NCI-H748 (cell line): ENCODE results near the gene IGF2R.
A peak's percentile ranks its signal among the peaks of the same experiment; 100 is the strongest.
"Not testable (repeated sequence)": the region's sequence is repeated elsewhere in the genome, so short reads cannot be mapped to it uniquely, and the experiment has no call there.

ENCODE experiments used
- DNase-seq: peaks from one replicate; lab custom pipeline; 2025; ENCODE audit not compliant: unreplicated experiment; lab: John Stamatoyannopoulos, UW

The IGF2R gene

GRCh38 chr6:159951772-159952171 is 17.1 kb upstream of the IGF2R start:
- DNase-seq, result no peak

GRCh38 chr6:159952289-159953005 is 16.4 kb upstream of the IGF2R start:
- no peak for DNase-seq

- no peak for DNase-seq
Observed at GRCh38 chr6:159953091-159953601, 15.7 kb upstream of the IGF2R start.

- no peak for DNase-seq
Observed at GRCh38 chr6:159955945-159956361, 12.9 kb upstream of the IGF2R start.

GRCh38 chr6:159957071-159957673 is 11.7 kb upstream of the IGF2R start:
- no peak for DNase-seq

GRCh38 chr6:159959165-159959975 is 9.5 kb upstream of the IGF2R start:
- DNase-seq, result no peak

GRCh38 chr6:159959976-159960384 is 8.9 kb upstream of the IGF2R start:
- DNase-seq, result no peak

- DNase-seq, result no peak
Observed at GRCh38 chr6:159960485-159960884, 8.4 kb upstream of the IGF2R start.

GRCh38 chr6:159961528-159961927 is 7.4 kb upstream of the IGF2R start:
- no peak for DNase-seq

GRCh38 chr6:159963111-159963510 is 5.8 kb upstream of the IGF2R start:
- no peak for DNase-seq

- DNase-seq, result no peak
Observed at GRCh38 chr6:159964046-159964445, 4.8 kb upstream of the IGF2R start.

GRCh38 chr6:159966339-159966738 is 2.5 kb upstream of the IGF2R start:
- no peak for DNase-seq

- no peak for DNase-seq
Observed at GRCh38 chr6:159966981-159967380, 1.9 kb upstream of the IGF2R start.

- not testable (repeated sequence) for DNase-seq
Observed at GRCh38 chr6:159967621-159968020, 1.3 kb upstream of the IGF2R start.

- peak; percentile 50 for DNase-seq
Observed at GRCh38 chr6:159969204-159969912, 476 bp downstream of the IGF2R start.

- DNase-seq, result peak; percentile 60
Observed at GRCh38 chr6:159969921-159970320, 1.0 kb downstream of the IGF2R start.

- no peak for DNase-seq
Observed at GRCh38 chr6:159970659-159971063, 1.8 kb downstream of the IGF2R start.

- no peak for DNase-seq
Observed at GRCh38 chr6:159971341-159972178, 2.7 kb downstream of the IGF2R start.

GRCh38 chr6:159972506-159973268 is 3.8 kb downstream of the IGF2R start:
- DNase-seq, result no peak
